DMS 273 treated with DMSO at 0.1 percent for 48 hours (cell line): ENCODE results near the gene GLI3.

Experiments used
- DNase-seq: peaks from one replicate; lab custom pipeline; 2025; lab: John Stamatoyannopoulos, UW

GLI3 gene

GRCh38 chr7:42105554-42106358, 131.3 kb downstream of the GLI3 start:
- no peak for DNase-seq

- DNase-seq, result no peak
These were observed 132.3 kb downstream of the GLI3 start for GRCh38 chr7:42104694-42105093.

- DNase-seq, result no peak
These were observed 132.8 kb downstream of the GLI3 start for GRCh38 chr7:42104231-42104630.

GRCh38 chr7:42103456-42103855, 133.6 kb downstream of the GLI3 start:
- no peak for DNase-seq

GRCh38 chr7:42103020-42103419, 134.0 kb downstream of the GLI3 start:
- no peak for DNase-seq

DNA sequence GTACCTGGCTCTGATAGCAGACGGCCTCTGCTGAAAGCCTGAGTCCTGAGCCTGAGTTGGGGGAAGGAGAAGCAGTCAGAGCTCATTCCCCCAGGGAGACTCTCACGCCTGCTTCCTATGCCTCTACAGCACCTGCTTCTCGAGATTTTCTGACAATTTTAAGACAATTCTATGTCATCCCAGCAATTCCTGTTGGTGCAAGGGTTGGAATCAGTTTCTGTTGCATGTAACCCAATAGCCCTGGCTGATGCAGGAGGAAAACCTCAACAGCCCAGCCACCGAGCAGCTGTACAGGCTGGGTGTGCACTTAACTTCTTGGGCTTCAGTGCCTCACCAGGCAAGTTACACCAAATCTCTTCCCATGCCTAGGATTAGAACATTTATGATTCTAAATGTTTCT, 134.7 kb downstream of the GLI3 start:
- DNase-seq, result no peak

DNA sequence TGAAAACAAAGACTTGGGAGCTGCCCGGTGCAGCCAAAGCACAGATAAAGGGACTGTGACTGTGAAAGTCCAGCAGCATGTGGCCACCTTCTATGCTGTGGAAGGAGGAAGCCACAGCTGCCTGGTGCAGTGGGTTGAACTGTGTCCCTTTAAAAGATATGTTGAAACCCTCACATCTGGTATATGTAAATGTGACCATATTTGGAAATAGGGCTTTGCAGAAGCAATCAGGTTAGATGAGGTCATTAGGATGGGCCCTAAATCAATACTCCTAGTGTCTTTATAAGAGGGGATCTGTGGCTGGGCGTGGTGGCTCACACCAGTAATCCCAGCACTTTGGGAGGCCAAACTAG, 136.9 kb downstream of the GLI3 start:
- no peak for DNase-seq

GRCh38 chr7:42099470-42100155, 137.4 kb downstream of the GLI3 start:
- no peak for DNase-seq

DNA sequence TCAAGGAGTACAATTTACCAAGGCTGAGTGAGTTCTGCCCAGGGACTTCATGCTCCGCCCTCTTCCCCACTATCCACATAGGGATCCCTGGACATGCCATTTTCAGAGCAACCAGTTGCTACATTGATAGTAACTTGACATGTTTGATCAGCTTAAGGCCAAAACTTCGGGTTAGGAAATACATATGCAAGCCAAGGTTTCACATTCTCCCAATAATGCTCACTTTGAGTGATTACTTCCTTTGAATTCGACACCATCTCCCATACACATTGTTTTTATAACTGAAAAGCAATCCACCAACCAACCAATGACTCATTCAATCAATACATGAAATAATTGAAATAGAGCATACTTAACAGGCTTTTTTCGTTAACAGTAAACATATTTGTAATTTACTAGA, 137.9 kb downstream of the GLI3 start:
- DNase-seq, result no peak

GRCh38 chr7:42097752-42098151, 139.3 kb downstream of the GLI3 start:
- DNase-seq, result no peak

DNA sequence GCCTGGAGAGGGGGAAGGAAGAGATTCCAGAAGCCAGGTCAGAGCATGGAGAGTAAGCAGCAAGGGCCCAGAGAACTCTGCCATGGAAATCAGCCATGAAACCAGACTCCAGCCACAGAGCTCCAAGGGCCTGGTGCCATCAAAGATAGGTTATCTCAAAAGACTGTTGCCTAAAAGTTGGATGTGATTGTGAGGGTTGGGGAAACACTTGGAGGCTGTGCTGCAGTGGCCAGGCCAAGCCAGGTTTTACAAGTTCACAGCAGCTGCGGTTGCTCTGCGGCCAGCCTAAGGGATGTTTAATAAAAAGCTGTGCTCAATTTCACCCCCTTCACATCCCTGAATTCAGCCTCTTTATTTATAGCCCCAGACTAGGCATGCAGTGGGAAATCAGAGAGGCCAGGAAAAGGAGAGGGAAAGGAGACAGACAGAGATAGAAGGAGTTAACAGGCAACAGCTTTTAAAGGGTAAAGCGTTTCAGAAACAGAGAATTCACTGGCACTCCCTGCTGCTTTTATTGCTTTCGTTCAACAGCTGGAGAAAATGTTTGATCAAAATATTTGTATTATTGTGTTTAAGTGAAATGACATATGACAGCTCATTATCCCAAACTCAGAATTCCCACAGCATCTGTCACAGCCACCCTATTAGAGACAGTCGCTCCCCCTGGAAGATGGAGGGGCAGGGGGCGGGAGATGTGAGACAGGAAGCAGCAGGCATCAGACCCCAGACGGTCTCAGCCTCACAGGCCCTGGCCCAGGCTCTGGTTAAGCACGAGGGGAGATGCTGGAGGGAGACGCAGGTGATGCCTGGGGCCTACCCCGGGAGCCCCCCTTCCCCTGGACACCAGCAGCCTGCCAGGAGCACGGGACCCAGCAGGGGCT, 140.1 kb downstream of the GLI3 start:
- no peak for DNase-seq

DNA sequence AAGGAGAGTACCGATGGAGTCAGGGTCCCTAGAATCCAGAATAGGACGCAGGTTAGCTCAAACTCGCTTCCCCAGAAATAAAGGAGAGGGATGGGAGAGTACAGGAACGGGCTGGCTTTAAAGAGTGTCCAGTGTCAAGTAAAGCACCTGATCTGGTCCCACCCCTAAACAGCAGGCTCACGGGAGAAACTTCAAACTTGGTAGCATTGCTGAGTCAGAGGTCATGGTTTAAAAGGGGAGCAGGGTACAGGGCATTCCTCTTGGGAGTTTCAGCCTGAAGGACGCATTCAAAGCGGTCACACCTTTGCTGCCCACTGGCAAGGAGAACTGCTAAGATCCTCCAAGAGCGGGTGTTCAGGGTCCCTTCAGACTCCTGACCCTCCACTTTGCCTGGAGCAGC, 140.7 kb downstream of the GLI3 start:
- no peak for DNase-seq

- DNase-seq, result no peak
These were observed 141.2 kb downstream of the GLI3 start for GRCh38 chr7:42095791-42096190.

DNA sequence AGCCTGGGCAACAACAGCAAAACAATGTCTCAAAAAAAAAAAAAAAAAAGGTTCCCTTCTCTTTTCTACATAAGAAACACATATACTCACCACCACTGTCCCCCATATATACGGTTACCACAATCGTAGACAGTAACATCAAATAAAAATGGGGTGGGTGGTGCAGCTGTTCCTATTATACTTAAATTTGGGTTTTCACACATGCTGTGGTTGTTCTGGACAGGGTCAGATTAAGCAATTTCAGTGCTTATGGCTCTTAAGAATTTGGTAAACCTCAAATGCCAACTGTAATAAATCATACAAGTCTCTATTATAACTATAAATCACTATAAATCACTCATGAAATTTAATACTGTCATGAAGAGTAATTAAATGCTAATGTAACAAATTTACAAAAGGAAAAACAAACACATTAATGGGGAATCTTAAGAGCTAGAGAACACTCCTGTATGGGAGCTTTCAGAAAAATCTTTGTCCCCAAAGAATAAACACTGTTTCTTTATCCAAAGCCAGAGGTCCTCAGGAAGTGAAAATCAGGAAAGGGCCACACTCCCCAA, 143.6 kb downstream of the GLI3 start:
- DNase-seq, result no peak

- DNase-seq, result no peak
These were observed 145.3 kb downstream of the GLI3 start for GRCh38 chr7:42091461-42092291.

- no peak for DNase-seq
These were observed 146.2 kb downstream of the GLI3 start for GRCh38 chr7:42090806-42091205.

- no peak for DNase-seq
These were observed 147.0 kb downstream of the GLI3 start for GRCh38 chr7:42090056-42090455.

- no peak for DNase-seq
These were observed 149.4 kb downstream of the GLI3 start for GRCh38 chr7:42087616-42088015.

GRCh38 chr7:42085531-42085930, 151.5 kb downstream of the GLI3 start:
- DNase-seq, result no peak

DNA sequence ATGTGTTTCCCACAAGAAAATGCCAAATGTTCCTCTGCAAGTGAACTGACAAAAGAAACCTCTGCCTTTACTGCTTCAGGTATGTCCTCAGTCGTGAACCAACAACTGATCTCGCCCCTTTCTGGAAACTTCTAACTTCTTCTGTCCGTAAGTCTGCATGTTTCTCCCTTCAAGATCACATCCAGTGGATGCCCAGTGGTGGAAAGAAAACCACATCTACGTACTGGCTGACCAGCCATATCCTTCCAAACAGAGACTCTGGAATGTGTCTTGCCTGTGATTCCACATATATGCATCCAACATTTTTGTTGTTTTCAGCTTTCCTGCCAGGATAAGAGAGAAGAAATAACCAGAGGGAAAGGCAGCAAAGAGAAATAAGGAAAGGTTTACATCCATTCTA, 152.7 kb downstream of the GLI3 start:
- no peak for DNase-seq

DNA sequence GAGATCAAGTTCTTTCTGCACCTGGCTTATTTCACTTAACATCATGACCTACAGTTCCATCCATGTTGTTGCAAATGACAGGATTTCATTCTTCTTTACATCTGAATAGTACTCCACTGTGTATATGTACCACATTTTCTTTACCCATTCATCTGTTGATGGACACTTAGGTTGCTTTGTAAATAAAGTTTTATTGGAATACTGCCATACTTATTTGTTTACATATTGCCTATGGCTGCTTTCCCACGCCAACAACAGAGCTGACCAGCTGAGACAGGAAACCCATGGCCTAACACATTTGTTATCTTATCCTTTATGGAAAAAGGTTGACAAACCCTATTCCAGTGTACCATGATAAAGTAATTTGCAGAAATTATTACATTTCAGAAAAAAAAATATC, 153.7 kb downstream of the GLI3 start:
- DNase-seq, result no peak

DNA sequence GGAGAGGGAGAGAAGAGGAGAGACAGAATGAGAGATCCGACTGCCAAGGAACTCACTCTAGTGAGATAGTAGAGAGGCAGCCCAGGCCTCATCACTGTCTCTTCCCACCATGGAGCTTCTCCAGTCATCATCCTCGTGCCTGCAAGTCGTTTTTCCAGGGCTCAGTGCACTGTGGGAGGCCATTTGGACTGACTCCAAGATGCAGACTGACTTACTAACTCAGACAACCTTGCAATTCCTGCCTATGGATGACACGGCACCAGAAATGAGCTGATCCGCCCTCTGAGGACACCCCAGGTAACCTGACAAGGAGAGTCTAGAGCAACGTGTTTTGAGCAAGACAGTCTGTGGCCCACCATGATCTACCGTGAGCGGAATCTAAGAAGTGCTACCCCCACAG, 154.9 kb downstream of the GLI3 start:
- DNase-seq, result no peak
